GM08714 (cell line): Measurements from ENCODE around the gene SPRR5.

Source experiments
- H3K4me3 ChIP-seq: fragments of 200-500 bp; sonication (Bioruptor generic); 2 replicates; pipeline ENCODE4 v1.5.1; 2014; ENCODE audit warnings: mild to moderate bottlenecking, low read length, inconsistent platforms
- ZNF274 ChIP-seq: IDR thresholded peaks from 2 replicates; pipeline ENCODE4 v1.6.1; 2012; ENCODE audit warnings: mild to moderate bottlenecking, low read depth, low read length

SPRR5 gene

GRCh38 chr1:152983743-152984142 is 36.7 kb downstream of the SPRR5 start, which contains the start of gene SPRR1A:
SPRR1A (plus strand) TSS chr1:152984081; CDS start chr1:152985231, 1,150 bp downstream.
- H3K4me3 ChIP-seq, result no peak within 1 kb of the TSS
- no peak for TF ChIP-seq ZNF274

DNA sequence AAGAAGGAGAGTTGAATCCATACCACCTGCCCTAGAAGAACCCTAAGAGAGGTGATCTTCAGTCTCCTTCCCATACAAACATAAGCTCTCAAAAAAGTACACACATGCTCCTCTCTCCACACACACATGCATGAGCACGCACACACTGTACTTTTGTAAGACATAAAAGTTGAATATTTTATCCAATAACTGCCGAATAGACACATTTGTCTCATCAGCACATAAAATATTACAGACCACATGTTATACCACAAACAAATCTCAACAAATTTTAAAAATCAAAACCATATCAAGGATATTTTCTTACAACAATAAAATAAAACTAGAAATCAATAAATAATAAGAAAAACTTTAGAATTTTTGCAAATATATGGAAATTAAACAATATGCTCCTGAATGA is 39.6 kb downstream of the SPRR5 start:
- TF ChIP-seq ZNF274, result no peak
- H3K4me3 ChIP-seq, result no peak overlapping the region

GRCh38 chr1:152993186-152993585 is 46.2 kb downstream of the SPRR5 start:
- TF ChIP-seq ZNF274, result no peak

GRCh38 chr1:152995842-152996241 is 48.8 kb downstream of the SPRR5 start:
- no peak overlapping the region for H3K4me3 ChIP-seq
- no peak for TF ChIP-seq ZNF274

More at GRCh38 chr1:152993186-152993585, 46.2 kb downstream of the SPRR5 start:
- H3K4me3 ChIP-seq, result no peak overlapping the region

GRCh38 chr1:152996633-152997400 is 49.8 kb downstream of the SPRR5 start:
- TF ChIP-seq ZNF274, result no peak
- no peak overlapping the region for H3K4me3 ChIP-seq

DNA sequence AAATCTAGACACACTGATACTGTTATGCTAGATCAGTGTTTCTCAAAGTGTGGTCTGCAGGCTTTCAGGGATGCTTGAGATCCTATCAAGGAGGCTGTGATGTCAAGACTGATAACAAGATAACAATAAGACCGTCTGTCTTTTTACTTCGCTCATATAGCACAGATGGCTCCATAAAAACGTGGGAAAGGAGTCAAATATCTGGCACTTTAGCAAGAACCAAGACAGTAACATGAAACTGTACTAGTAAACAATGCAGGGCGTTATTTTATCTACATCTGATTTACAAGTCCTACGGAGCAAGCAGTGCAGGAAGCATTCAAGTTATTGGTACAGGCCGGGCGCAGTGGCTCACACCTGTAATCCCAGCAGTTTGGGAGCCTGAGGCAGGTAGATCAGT is 50.9 kb downstream of the SPRR5 start:
- no peak overlapping the region for H3K4me3 ChIP-seq
- no peak for TF ChIP-seq ZNF274

DNA sequence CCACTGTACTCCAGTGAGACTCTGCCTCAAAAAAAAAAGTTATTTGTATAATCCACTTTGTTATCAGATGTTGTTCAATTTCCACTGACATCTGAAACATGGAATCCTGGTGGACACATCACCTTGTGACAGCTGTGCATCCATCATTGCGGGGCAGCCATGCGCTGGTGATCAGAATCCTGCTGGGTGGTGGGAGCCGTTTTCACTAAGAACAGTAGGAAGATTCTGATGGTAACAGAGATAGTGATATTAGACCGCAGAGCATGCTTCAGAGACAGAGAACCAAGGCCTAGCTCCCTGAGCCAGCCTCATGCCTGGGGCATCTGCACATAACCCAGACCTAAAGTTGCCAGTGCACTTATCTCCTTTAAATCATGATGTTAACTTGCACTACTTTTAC is 51.5 kb downstream of the SPRR5 start:
- no peak for TF ChIP-seq ZNF274
- no peak overlapping the region for H3K4me3 ChIP-seq
